Brain microvascular endothelial cell (primary cell): ENCODE data around the gene WDR62.

Source experiments
- DNase-seq: peaks from one replicate; pipeline ENCODE4 v3.0.0-alpha.2; 2020
- H3K27ac ChIP-seq: fragments of 250-450 bp; sonication (Bioruptor Pico); 2 replicates; pipeline ENCODE4 v1.5.1; 2020; ENCODE audit warnings: mild to moderate bottlenecking, moderate library complexity
- H3K27me3 ChIP-seq: fragments of 250-450 bp; sonication (Bioruptor Pico); replicated peaks from 2 replicates; pipeline ENCODE4 v1.5.1; 2020; ENCODE audit warnings: mild to moderate bottlenecking
- H3K36me3 ChIP-seq: fragments of 250-450 bp; sonication (Bioruptor Pico); replicated peaks from 2 replicates; pipeline ENCODE4 v1.5.1; 2020; ENCODE audit warnings: mild to moderate bottlenecking
- H3K4me3 ChIP-seq: 2 replicates; pipeline ENCODE4 v1.5.1; 2011; ENCODE audit warnings: low read depth, mild to moderate bottlenecking, control low read depth, low read length, moderate library complexity
- in situ Hi-C: cut with HindIII; loops from 2 replicates; pipeline ENCODE4 v1.10.0; 2017; ENCODE audit warnings: low sequenced_read_pairs, low pct_ligation_motif_present
- TF ChIP-seq, protein P1 (sequence below): IDR thresholded peaks from 2 replicates; pipeline ENCODE4 v1.5.1; 2011; ENCODE audit warnings: low read depth, mild to moderate bottlenecking, moderate library complexity, low read length, control low read depth, inconsistent platforms; ENCODE audit errors: missing control alignments

Gene WDR62

DNA sequence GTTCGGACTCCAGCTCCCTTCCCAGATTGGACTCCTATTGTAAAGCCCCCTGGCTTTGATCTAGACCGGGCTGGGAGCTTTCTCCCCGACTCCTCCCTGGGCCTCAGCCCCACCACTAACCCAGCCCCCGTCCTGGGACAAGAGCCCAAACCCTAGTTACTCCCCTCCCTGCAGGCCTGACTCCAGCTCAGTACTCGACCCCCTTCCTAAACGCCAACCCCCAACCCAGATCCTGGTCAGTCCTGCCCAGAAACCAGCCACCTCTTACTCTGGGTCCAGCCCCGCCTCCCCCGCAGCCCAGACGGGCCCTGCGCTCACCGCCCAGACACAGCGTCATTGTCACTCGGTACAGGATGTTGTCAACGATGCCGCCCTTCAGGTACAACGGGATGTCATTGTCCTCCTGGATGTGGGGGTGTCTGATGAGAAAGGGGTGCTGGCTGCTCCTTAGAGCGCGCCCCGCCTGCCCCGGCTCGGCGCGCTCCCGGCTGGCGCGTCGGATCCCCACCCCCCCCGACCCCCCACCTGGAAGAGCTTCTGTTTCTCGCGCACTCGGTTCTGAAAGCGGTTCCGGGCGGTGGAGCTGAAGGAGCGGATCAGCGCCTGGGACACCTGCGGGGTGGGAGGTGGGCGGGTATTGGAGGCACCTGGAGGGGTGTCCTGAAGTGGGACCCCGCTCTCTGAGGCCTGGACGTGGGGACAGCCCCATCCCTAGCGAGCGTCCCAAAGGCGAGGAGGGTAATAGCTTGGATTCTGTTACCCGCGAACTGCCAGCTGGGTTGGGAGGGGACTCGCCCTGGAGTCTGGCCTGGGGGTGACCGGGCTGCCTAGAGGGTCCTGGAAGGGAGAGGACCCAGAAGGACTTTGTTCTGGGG lies 96.7 kb downstream of the WDR62 start:
- Histone ChIP-seq H3K36me3 (peaks cover 47% of the 10 kb centered on the region), H3K27ac (peak overlapping the region; percentile 16), H3K4me3 (peak overlapping the region; percentile 47), H3K27me3 (no peaks in the 10 kb centered on the region)
- TF ChIP-seq, protein P1, sequence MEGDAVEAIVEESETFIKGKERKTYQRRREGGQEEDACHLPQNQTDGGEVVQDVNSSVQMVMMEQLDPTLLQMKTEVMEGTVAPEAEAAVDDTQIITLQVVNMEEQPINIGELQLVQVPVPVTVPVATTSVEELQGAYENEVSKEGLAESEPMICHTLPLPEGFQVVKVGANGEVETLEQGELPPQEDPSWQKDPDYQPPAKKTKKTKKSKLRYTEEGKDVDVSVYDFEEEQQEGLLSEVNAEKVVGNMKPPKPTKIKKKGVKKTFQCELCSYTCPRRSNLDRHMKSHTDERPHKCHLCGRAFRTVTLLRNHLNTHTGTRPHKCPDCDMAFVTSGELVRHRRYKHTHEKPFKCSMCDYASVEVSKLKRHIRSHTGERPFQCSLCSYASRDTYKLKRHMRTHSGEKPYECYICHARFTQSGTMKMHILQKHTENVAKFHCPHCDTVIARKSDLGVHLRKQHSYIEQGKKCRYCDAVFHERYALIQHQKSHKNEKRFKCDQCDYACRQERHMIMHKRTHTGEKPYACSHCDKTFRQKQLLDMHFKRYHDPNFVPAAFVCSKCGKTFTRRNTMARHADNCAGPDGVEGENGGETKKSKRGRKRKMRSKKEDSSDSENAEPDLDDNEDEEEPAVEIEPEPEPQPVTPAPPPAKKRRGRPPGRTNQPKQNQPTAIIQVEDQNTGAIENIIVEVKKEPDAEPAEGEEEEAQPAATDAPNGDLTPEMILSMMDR, result no peak
- in situ Hi-C loops, result no loop called here
- DNase-seq, result no peak

DNA sequence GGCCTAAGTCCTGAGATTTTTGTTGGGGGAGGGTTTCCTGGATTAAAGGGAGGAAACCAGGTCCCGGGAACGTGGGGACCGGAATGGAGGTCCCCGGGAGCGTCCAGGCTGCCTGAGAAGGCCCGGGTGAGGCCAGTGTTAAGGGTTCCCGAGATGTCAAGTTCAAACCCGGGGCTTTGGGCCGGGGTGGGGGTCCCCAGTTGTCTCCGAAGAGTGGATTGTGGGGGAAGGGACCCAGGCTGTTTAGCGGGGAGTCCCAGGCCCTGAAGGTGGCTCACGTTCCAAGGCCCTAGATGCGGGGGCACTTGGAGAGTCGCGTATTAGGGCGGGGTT lies 97.3 kb downstream of the WDR62 start:
- no peak for DNase-seq
- in situ Hi-C loops, result no loop called here
- Histone ChIP-seq H3K4me3 (peak overlapping the region; percentile 47), H3K36me3 (peaks cover 41% of the 10 kb centered on the region), H3K27ac (peak overlapping the region; percentile 16), H3K27me3 (no peaks in the 10 kb centered on the region)
- TF ChIP-seq, protein P1, result no peak

DNA sequence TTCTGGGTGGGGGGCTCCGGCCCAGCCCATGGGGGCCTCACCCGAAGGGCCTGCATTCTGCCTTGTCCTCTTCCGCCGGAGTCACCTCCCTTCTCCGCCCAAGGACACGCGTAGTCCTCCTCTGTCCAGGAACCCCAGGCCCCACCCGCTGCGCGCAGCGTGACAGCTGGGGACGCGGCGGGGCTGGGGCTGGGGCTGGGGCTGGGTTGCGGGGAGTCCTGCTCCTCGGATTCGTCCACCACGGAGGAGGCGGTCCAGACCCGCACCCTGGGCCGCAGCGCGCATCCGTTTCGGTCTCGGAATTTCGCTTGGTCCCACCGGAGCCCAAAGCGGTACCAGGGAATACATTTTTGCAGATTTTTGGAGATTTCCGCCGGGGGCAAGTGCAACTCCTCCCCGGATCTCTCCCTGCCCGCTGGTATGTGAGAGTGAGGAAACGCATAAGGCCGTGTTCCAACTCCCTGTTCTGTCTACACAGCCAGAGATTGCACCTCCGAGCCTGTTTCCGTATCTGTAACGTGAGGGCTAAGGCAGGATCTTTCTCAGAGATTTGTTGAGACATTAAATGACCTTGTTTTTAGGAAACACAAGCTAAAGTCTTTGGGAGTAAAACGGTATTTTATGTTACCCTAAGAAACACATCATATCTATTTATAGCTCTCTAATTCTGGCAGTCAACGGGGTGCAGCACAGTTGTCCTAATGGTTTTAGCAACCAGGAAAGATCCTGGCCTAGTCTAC lies 97.8 kb downstream of the WDR62 start, which contains the start of gene COX7A1:
TSS of gene COX7A1 (minus strand) at position 96 of the 740 bp plus-strand sequence. CDS start at position 56, 40 bp downstream.
- peak within 1 kb of the TSS; percentile 16 for H3K27ac ChIP-seq
- H3K36me3 ChIP-seq, result peaks cover 35% of the 10 kb centered on the region
- H3K27me3 ChIP-seq, result no peaks in the 10 kb centered on the region
- TF ChIP-seq, protein P1, result no peak
- peak; percentile 38 for DNase-seq
- in situ Hi-C loops, result no loop called here
- peak within 1 kb of the TSS; percentile 47 for H3K4me3 ChIP-seq

DNA sequence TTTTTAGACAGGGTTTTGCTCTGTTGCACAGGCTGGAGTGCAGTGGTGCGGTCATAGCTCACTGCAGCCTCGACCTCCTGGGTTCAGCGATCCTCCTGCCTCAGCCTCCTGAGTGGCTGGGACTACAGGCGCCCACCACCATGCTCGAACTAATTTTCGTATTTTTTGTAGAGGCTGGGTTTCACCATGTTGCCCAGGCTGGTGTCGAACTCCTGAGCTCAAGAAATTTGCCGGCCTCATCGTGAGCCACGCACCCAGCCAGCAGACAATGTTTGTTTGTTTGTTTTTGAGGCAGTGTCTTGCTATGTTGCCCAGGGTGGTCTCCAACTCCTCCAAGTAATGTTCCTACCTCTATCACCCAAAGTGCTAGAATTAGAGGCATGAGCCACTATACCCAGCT lies 98.4 kb downstream of the WDR62 start:
- H3K36me3 ChIP-seq, result peaks cover 29% of the 10 kb centered on the region
- in situ Hi-C loops, result no loop called here
- TF ChIP-seq, protein P1, result no peak
- H3K4me3 ChIP-seq, result no peak overlapping the region
- H3K27me3 ChIP-seq, result no peaks in the 10 kb centered on the region
- no peak for DNase-seq
- H3K27ac ChIP-seq, result no peak overlapping the region
